Naive thymus-derived CD4-positive, alpha-beta T cell (primary cell): Measurements from ENCODE around the gene GPR31. TPM values are rescaled to one million over a fixed set of nuclear protein-coding genes. Genes with fewer than 3 reads are reported as not detected.
"Not testable (repeated sequence)": the region's sequence is repeated elsewhere in the genome, so short reads cannot be mapped to it uniquely, and the experiment has no call there.

ENCODE experiments used
- ATAC-seq: fragments of 150-1000 bp; cut with Tn5 transposase; 2 replicates; pipeline ENCODE4 v1.10.0; 2021; ENCODE audit warnings: mild to moderate bottlenecking, moderate library complexity
- CTCF ChIA-PET: fragments of 350-600 bp; sonication (Branson Sonifier 250); formaldehyde crosslinking; loops from one replicate; lab custom pipeline; 2021; ENCODE audit warnings: antibody characterized with exemption; lab: Charles Lee
- POLR2A ChIA-PET: fragments of 350-600 bp; sonication (Branson Sonifier 250); formaldehyde crosslinking; loops from one replicate; lab custom pipeline; 2021; ENCODE audit warnings: antibody characterized with exemption, inconsistent platforms; lab: Charles Lee
- DNase-seq, 9 donors: peaks; one replicate each; pipeline versions ENCODE4 v3.0.0 to v3.0.0-alpha.2; 2020 to 2022; ENCODE audit warnings: mixed read lengths in 1 of 9
- H3K27ac ChIP-seq: one replicate; pipeline ENCODE4 v1.7.0; 2013; ENCODE audit warnings: mild to moderate bottlenecking, low read depth, low read length, moderate library complexity
- H3K27me3 ChIP-seq, 2 donors: one replicate each; pipeline ENCODE4 v1.7.0; 2013; ENCODE audit warnings: low read length in 2 of 2, mild to moderate bottlenecking in 2 of 2, moderate library complexity in 2 of 2; ENCODE audit not compliant: control insufficient read depth in 2 of 2, insufficient read depth in 2 of 2
- H3K36me3 ChIP-seq, 3 experiments: 1 replicate in 2 of 3; 2 replicates in 1 of 3; pipeline ENCODE4 v1.7.0; 2013; ENCODE audit warnings: low read length in 3 of 3, mild to moderate bottlenecking in 3 of 3, moderate library complexity in 1 of 3; ENCODE audit not compliant: insufficient read depth in 3 of 3, control insufficient read depth in 2 of 3
- H3K4me1 ChIP-seq, 2 donors: one replicate each; pipeline ENCODE4 v1.7.0; 2013; ENCODE audit warnings: low read length in 2 of 2, mild to moderate bottlenecking in 2 of 2, moderate library complexity in 1 of 2; ENCODE audit not compliant: control insufficient read depth in 2 of 2, insufficient read depth in 2 of 2
- H3K4me3 ChIP-seq: 2 replicates; pipeline ENCODE4 v1.7.0; 2013; ENCODE audit warnings: mild to moderate bottlenecking, low read length
- H3K9me3 ChIP-seq, 3 experiments: 1 replicate in 2 of 3; 2 replicates in 1 of 3; pipeline ENCODE4 v1.7.0; 2013; ENCODE audit warnings: low read length in 3 of 3; ENCODE audit not compliant: control insufficient read depth in 2 of 3
- H3K27ac Mint-ChIP-seq, 9 donors: one replicate each; pipeline ENCODE4 v1.8.0; 2020 to 2022; ENCODE audit warnings: mixed read lengths in 9 of 9, mild to moderate bottlenecking in 8 of 9, moderate library complexity in 5 of 9, inconsistent platforms in 2 of 9
- H3K27me3 Mint-ChIP-seq, 5 donors: one replicate each; pipeline ENCODE4 v1.8.0; 2021 to 2022; ENCODE audit warnings: mixed read lengths in 5 of 5, mild to moderate bottlenecking in 1 of 5
- H3K36me3 Mint-ChIP-seq, 5 donors: one replicate each; pipeline ENCODE4 v1.8.0; 2020 to 2022; ENCODE audit warnings: mixed read lengths in 5 of 5, mild to moderate bottlenecking in 3 of 5, inconsistent platforms in 1 of 5
- H3K4me1 Mint-ChIP-seq, 7 donors: one replicate each; pipeline ENCODE4 v1.8.0; 2020 to 2022; ENCODE audit warnings: mixed read lengths in 7 of 7, mild to moderate bottlenecking in 3 of 7, inconsistent platforms in 1 of 7
- H3K4me3 Mint-ChIP-seq, 10 donors: one replicate each; pipeline ENCODE4 v1.8.0; 2020 to 2022; ENCODE audit warnings: mild to moderate bottlenecking in 10 of 10, mixed read lengths in 10 of 10, moderate library complexity in 6 of 10, inconsistent platforms in 2 of 10
- H3K9me3 Mint-ChIP-seq, 11 donors: one replicate each; pipeline ENCODE4 v1.8.0; 2020 to 2022; ENCODE audit warnings: mixed read lengths in 11 of 11, mild to moderate bottlenecking in 4 of 11, inconsistent platforms in 1 of 11, moderate library complexity in 1 of 11
- intact Hi-C, 2 donors: fragments of 100-400 bp; cut with micrococcal nuclease; formaldehyde crosslinking; loops; one replicate each; pipeline ENCODE4 v1.15.1; 2023
- polyA plus RNA-seq, 2 donors: library from polyadenylated mRNA; unstranded; fragments of 300-500 nt; fragmentation: Illumina TruSeq; gene quantifications; one replicate each; pipeline ENCODE4 v1.2.3, GENCODE V29; 2021
- total RNA-seq, 6 experiments: library from RNA in 5 of 6; stranded (reverse) in 5 of 6; gene quantifications; 1 replicate in 5 of 6; 2 replicates in 1 of 6; pipeline ENCODE4 v1.2.3 and lab custom pipeline; 2021 to 2026

The GPR31 gene
- total RNA-seq (not detected), polyA plus RNA-seq (not detected), total RNA-seq (lab: John Stamatoyannopoulos, UW) (not detected)

- H3K27me3 ChIP-seq: no peaks in the 10 kb centered on the region
- intact Hi-C loops: no loop called here
- H3K9me3 ChIP-seq: no peaks in the 10 kb centered on the region
- H3K4me1 ChIP-seq: no peaks in the 10 kb centered on the region
- Mint-ChIP-seq H3K27me3 (peaks cover 0 to 7% (median 0%) of the 10 kb centered on the region in 5 donors), H3K4me1 (no peaks in the 10 kb centered on the region), H3K36me3 (no peaks in the 10 kb centered on the region), H3K9me3 (no peaks in the 10 kb centered on the region), H3K27ac (no peak within 1 kb of the TSS), H3K4me3 (no peak within 1 kb of the TSS)
- ChIA-PET CTCF (no interaction called here), POLR2A (no interaction called here)
- H3K27ac ChIP-seq: no peak within 1 kb of the TSS
- H3K36me3 ChIP-seq: no peaks in the 10 kb centered on the region
- DNase-seq: no peak
- H3K4me3 ChIP-seq: no peak within 1 kb of the TSS
- ATAC-seq: no peak
These were observed at the start of gene GPR31 for GRCh38 chr6:167157863-167158262. GPR31 (minus strand) TSS chr6:167157980; CDS start chr6:167157831, 149 bp downstream.

- H3K4me1 Mint-ChIP-seq: peaks cover 0 to 3% (median 0%) of the 10 kb centered on the region in 7 donors
- intact Hi-C loops: no loop called here
- no peak overlapping the region for H3K4me3 Mint-ChIP-seq
- Histone ChIP-seq H3K27ac (no peak overlapping the region), H3K4me3 (no peak overlapping the region), H3K4me1 (no peaks in the 10 kb centered on the region), H3K27me3 (no peaks in the 10 kb centered on the region), H3K36me3 (no peaks in the 10 kb centered on the region), H3K9me3 (no peaks in the 10 kb centered on the region)
- H3K27me3 Mint-ChIP-seq: peaks cover 1 to 8% (median 2%) of the 10 kb centered on the region in 5 donors
- ATAC-seq (no peak), DNase-seq (no peak)
- H3K36me3 Mint-ChIP-seq: no peaks in the 10 kb centered on the region
- ChIA-PET CTCF (no interaction called here), POLR2A (no interaction called here)
- no peak overlapping the region for H3K27ac Mint-ChIP-seq
- no peaks in the 10 kb centered on the region for H3K9me3 Mint-ChIP-seq
These were observed 49.7 kb upstream of the GPR31 start for GRCh38 chr6:167207527-167207926.

GRCh38 chr6:167205316-167205715, 47.5 kb upstream of the GPR31 start:
- H3K9me3 ChIP-seq, H3K27me3 ChIP-seq, H3K4me1 ChIP-seq, intact Hi-C loops, H3K4me3 ChIP-seq, H3K27ac Mint-ChIP-seq, H3K36me3 Mint-ChIP-seq, H3K4me1 Mint-ChIP-seq, H3K27ac ChIP-seq, H3K4me3 Mint-ChIP-seq, CTCF ChIA-PET, H3K36me3 ChIP-seq, ATAC-seq, H3K9me3 Mint-ChIP-seq, DNase-seq, POLR2A ChIA-PET: not testable (repeated sequence)
- peaks cover 6 to 21% (median 19%) of the 10 kb centered on the region in 5 donors for H3K27me3 Mint-ChIP-seq

- POLR2A ChIA-PET, H3K9me3 ChIP-seq, H3K9me3 Mint-ChIP-seq, H3K4me3 Mint-ChIP-seq, H3K4me3 ChIP-seq, H3K4me1 ChIP-seq, intact Hi-C loops, H3K27ac ChIP-seq, H3K36me3 ChIP-seq, CTCF ChIA-PET, H3K36me3 Mint-ChIP-seq, H3K4me1 Mint-ChIP-seq, H3K27me3 ChIP-seq, H3K27ac Mint-ChIP-seq, DNase-seq: not testable (repeated sequence)
- peaks cover 6 to 21% (median 19%) of the 10 kb centered on the region in 5 donors for H3K27me3 Mint-ChIP-seq
- peak; percentile 18 for ATAC-seq
These were observed 46.2 kb upstream of the GPR31 start for GRCh38 chr6:167204059-167204348.

GRCh38 chr6:167203261-167204058, 45.7 kb upstream of the GPR31 start:
- H3K27ac ChIP-seq, intact Hi-C loops, H3K27me3 ChIP-seq, DNase-seq, H3K4me1 Mint-ChIP-seq, H3K4me3 Mint-ChIP-seq, H3K4me1 ChIP-seq, H3K36me3 Mint-ChIP-seq, H3K4me3 ChIP-seq, H3K36me3 ChIP-seq, CTCF ChIA-PET, H3K9me3 Mint-ChIP-seq, POLR2A ChIA-PET, H3K27ac Mint-ChIP-seq, H3K9me3 ChIP-seq: not testable (repeated sequence)
- H3K27me3 Mint-ChIP-seq: peaks cover 11 to 21% (median 19%) of the 10 kb centered on the region in 5 donors
- ATAC-seq: peak; percentile 31

GRCh38 chr6:167202613-167203012, 44.8 kb upstream of the GPR31 start:
- H3K27me3 Mint-ChIP-seq: peaks cover 17 to 23% (median 19%) of the 10 kb centered on the region in 5 donors
- H3K27ac Mint-ChIP-seq, H3K36me3 ChIP-seq, intact Hi-C loops, ATAC-seq, H3K4me3 Mint-ChIP-seq, H3K27me3 ChIP-seq, H3K27ac ChIP-seq, H3K9me3 Mint-ChIP-seq, POLR2A ChIA-PET, H3K4me3 ChIP-seq, CTCF ChIA-PET, H3K36me3 Mint-ChIP-seq, DNase-seq, H3K9me3 ChIP-seq, H3K4me1 Mint-ChIP-seq, H3K4me1 ChIP-seq: not testable (repeated sequence)

- no peak overlapping the region for H3K27ac Mint-ChIP-seq
- CTCF ChIA-PET: no interaction called here
These were observed 43.0 kb upstream of the GPR31 start for GRCh38 chr6:167200806-167201205.

More at GRCh38 chr6:167200806-167201205, 43.0 kb upstream of the GPR31 start:
- Histone ChIP-seq H3K4me1 (no peaks in the 10 kb centered on the region), H3K27ac (no peak overlapping the region), H3K27me3 (no peaks in the 10 kb centered on the region), H3K9me3 (no peaks in the 10 kb centered on the region), H3K36me3 (no peaks in the 10 kb centered on the region), H3K4me3 (no peak overlapping the region)
- intact Hi-C loops: no loop called here
- no peak for ATAC-seq
- POLR2A ChIA-PET: no interaction called here
- Mint-ChIP-seq H3K27me3 (peaks cover 13 to 26% (median 19%) of the 10 kb centered on the region in 5 donors), H3K4me3 (no peak overlapping the region), H3K9me3 (no peaks in the 10 kb centered on the region), H3K36me3 (no peaks in the 10 kb centered on the region), H3K4me1 (peaks cover 0 to 1% (median 0%) of the 10 kb centered on the region in 7 donors)
- no peak for DNase-seq
